Left ventricle myocardium inferior (tissue), 1 donor: ENCODE results near the gene ICAM1. TPM values are rescaled to one million over a fixed set of nuclear protein-coding genes. Genes with fewer than 3 reads are reported as not detected.

Experiments used
- DNase-seq: peaks from one replicate; pipeline ENCODE4 v3.0.0-alpha.2; 2020
- H3K27ac ChIP-seq: fragments of 200-600 bp; replicated peaks from 2 replicates; pipeline ENCODE4 v1.8.0; 2021
- H3K27me3 ChIP-seq: fragments of 200-600 bp; 2 replicates; pipeline ENCODE4 v1.8.0; 2021; ENCODE audit warnings: low read depth
- H3K36me3 ChIP-seq: fragments of 200-600 bp; 2 replicates; pipeline ENCODE4 v1.8.0; 2021
- H3K4me1 ChIP-seq: fragments of 200-600 bp; 2 replicates; pipeline ENCODE4 v1.8.0; 2021
- H3K4me3 ChIP-seq: fragments of 200-600 bp; 2 replicates; pipeline ENCODE4 v1.8.0; 2021; ENCODE audit warnings: mild to moderate bottlenecking, moderate library complexity
- H3K9me3 ChIP-seq: fragments of 200-600 bp; replicated peaks from 2 replicates; pipeline ENCODE4 v1.8.0; 2021
- CTCF ChIP-seq: fragments of 200-600 bp; IDR thresholded peaks from 2 replicates; pipeline ENCODE4 v1.8.0; 2021; ENCODE audit warnings: antibody characterized with exemption, mild to moderate bottlenecking, borderline replicate concordance
- intact Hi-C: fragments of 100-400 bp; cut with micrococcal nuclease; formaldehyde crosslinking; loops from one replicate; pipeline ENCODE4 v1.11.0; 2022
- total RNA-seq: library from RNA; stranded (reverse); fragmentation: NEBNext Ultra II Directional; extraction: Animal tissue kit (Norgen Biotek cat#: 25700); gene quantifications from one replicate; pipeline ENCODE4 v1.2.1, GENCODE V29; 2021
- donor health status: DM: no; HTN: yes; CAD: no; lungs with severe emphysema.

Gene ICAM1
- total RNA-seq, 1 donor from 2014 or later, result 7.1 TPM

GRCh38 chr19:10283301-10284064 lies 12.6 kb downstream of the ICAM1 start:
- Histone ChIP-seq H3K36me3 (peaks cover 43% of the 10 kb centered on the region), H3K27me3 (peaks cover 18% of the 10 kb centered on the region), H3K4me1 (peaks cover 37% of the 10 kb centered on the region), H3K4me3 (no peak overlapping the region), H3K9me3 (no peaks in the 10 kb centered on the region), H3K27ac (no peak overlapping the region)
- no peak for DNase-seq
- no peak for TF ChIP-seq CTCF
- intact Hi-C loops, result no loop called here

GRCh38 chr19:10284065-10284959 lies 13.4 kb downstream of the ICAM1 start:
- intact Hi-C loops, result no loop called here
- no peak for TF ChIP-seq CTCF
- H3K27me3 ChIP-seq, result peaks cover 26% of the 10 kb centered on the region
- H3K9me3 ChIP-seq, result no peaks in the 10 kb centered on the region
- H3K4me1 ChIP-seq, result peaks cover 46% of the 10 kb centered on the region
- peaks cover 36% of the 10 kb centered on the region for H3K36me3 ChIP-seq
- H3K27ac ChIP-seq, result no peak overlapping the region
- no peak for DNase-seq
- H3K4me3 ChIP-seq, result no peak overlapping the region

GRCh38 chr19:10284960-10285278 lies 14.0 kb downstream of the ICAM1 start:
- peaks cover 32% of the 10 kb centered on the region for H3K27me3 ChIP-seq
- no peak for TF ChIP-seq CTCF
- no peaks in the 10 kb centered on the region for H3K9me3 ChIP-seq
- H3K4me1 ChIP-seq, result peaks cover 52% of the 10 kb centered on the region
- peaks cover 36% of the 10 kb centered on the region for H3K36me3 ChIP-seq
- no peak overlapping the region for H3K27ac ChIP-seq
- no peak overlapping the region for H3K4me3 ChIP-seq
- intact Hi-C loops, result no loop called here
- no peak for DNase-seq

- Histone ChIP-seq H3K27me3 (peaks cover 37% of the 10 kb centered on the region), H3K4me3 (no peak overlapping the region), H3K27ac (peak overlapping the region; percentile 82), H3K9me3 (no peaks in the 10 kb centered on the region), H3K4me1 (peaks cover 56% of the 10 kb centered on the region), H3K36me3 (peaks cover 36% of the 10 kb centered on the region)
- intact Hi-C loops, result no loop called here
- no peak for TF ChIP-seq CTCF
- no peak for DNase-seq
Observed at GRCh38 chr19:10285393-10285792, 14.5 kb downstream of the ICAM1 start.

- H3K4me1 ChIP-seq, result peaks cover 73% of the 10 kb centered on the region
- peaks cover 30% of the 10 kb centered on the region for H3K36me3 ChIP-seq
- H3K27me3 ChIP-seq, result peaks cover 54% of the 10 kb centered on the region
- H3K27ac ChIP-seq, result peak within 1 kb of the TSS; percentile 82
- intact Hi-C loops, result no loop called here
- no peaks in the 10 kb centered on the region for H3K9me3 ChIP-seq
- peak within 1 kb of the TSS; percentile 61 for H3K4me3 ChIP-seq
- no peak for TF ChIP-seq CTCF
- DNase-seq, result peak; percentile 87
Observed at GRCh38 chr19:10286803-10287737, 16.1 kb downstream of the ICAM1 start, which contains the start of gene ICAM4. Gene ICAM4 (plus strand): TSS chr19:10286955. CDS start chr19:10287013, 58 bp downstream.
